Panc1 (cell line): Measurements from ENCODE around the gene THAP6. TPM values are rescaled to one million over a fixed set of nuclear protein-coding genes. Genes with fewer than 3 reads are reported as not detected.

Source experiments
- ATAC-seq: fragments of 200-7000 bp; cut with Tn5 transposase; 2 replicates; pipeline ENCODE4 v1.9.1; 2020; ENCODE audit warnings: mild to moderate bottlenecking, moderate library complexity
- BruUV-seq: library from RNA; stranded (reverse); fragments of 400-500 nt; replicated peaks from 2 replicates; lab custom pipeline; 2021; lab: Mats Ljungman, UMichigan
- CTCF ChIA-PET: fragments of 300-600 bp; sonication (Branson Sonifier 250); formaldehyde crosslinking; loops from one replicate; lab custom pipeline; 2022; ENCODE audit warnings: antibody characterized with exemption; lab: Charles Lee
- POLR2A ChIA-PET: fragments of 300-600 bp; sonication (Branson Sonifier 250); formaldehyde crosslinking; loops from one replicate; lab custom pipeline; 2022; ENCODE audit warnings: antibody characterized with exemption; lab: Charles Lee
- DNase-seq: peaks from one replicate; pipeline ENCODE4 v3.0.0-alpha.2; 2010; ENCODE audit warnings: low read depth, low spot score
- H3K27ac ChIP-seq: 2 replicates; pipeline ENCODE4 v1.5.1; 2011; ENCODE audit warnings: mild to moderate bottlenecking, low read length, inconsistent platforms
- H3K27me3 ChIP-seq: fragments of 200-500 bp; sonication (Bioruptor generic); 2 replicates; pipeline ENCODE4 v1.6.0; 2014; ENCODE audit warnings: low read length, inconsistent platforms; ENCODE audit not compliant: control insufficient read depth, insufficient read depth
- H3K36me3 ChIP-seq: fragments of 200-500 bp; sonication (Bioruptor generic); 2 replicates; pipeline ENCODE4 v1.5.1; 2014; ENCODE audit warnings: inconsistent platforms, mild to moderate bottlenecking, low read length, moderate library complexity; ENCODE audit not compliant: control insufficient read depth, insufficient read depth
- H3K4me1 ChIP-seq: 2 replicates; pipeline ENCODE4 v1.5.1; 2011; ENCODE audit warnings: inconsistent platforms, mild to moderate bottlenecking, low read length, moderate library complexity; ENCODE audit not compliant: control insufficient read depth, insufficient read depth
- H3K4me3 ChIP-seq, 2 experiments: 2 replicates each; pipeline ENCODE4 v1.5.1; 2011 to 2012; ENCODE audit warnings: low read depth in 2 of 2, low read length in 2 of 2, mild to moderate bottlenecking in 2 of 2, inconsistent platforms in 1 of 2, moderate library complexity in 1 of 2
- H3K9me3 ChIP-seq: fragments of 200-500 bp; sonication (Bioruptor generic); 2 replicates; pipeline ENCODE4 v1.5.1; 2014; ENCODE audit warnings: low read depth, mild to moderate bottlenecking, inconsistent platforms, low read length, moderate library complexity; ENCODE audit not compliant: control insufficient read depth, insufficient read depth
- POLR2AphosphoS5 ChIP-seq: IDR thresholded peaks from 2 replicates; pipeline ENCODE4 v1.6.1; 2012; ENCODE audit warnings: mild to moderate bottlenecking, low read depth, low read length, moderate library complexity
- SIN3A ChIP-seq: IDR thresholded peaks from 2 replicates; pipeline ENCODE4 v1.6.1; 2012; ENCODE audit warnings: low read depth, mild to moderate bottlenecking, low read length, moderate library complexity, borderline replicate concordance; ENCODE audit not compliant: insufficient read depth
- in situ Hi-C: cut with HindIII; loops from 2 replicates; pipeline ENCODE4 v1.10.0; 2016; ENCODE audit warnings: low sequenced_read_pairs, low pct_unique_long_range_greater_than_20kb
- intact Hi-C: fragments of 100-400 bp; cut with micrococcal nuclease; formaldehyde crosslinking; loops from one replicate; pipeline ENCODE4 v1.10.0; 2022; ENCODE audit not compliant: unreplicated experiment
- total RNA-seq: library from RNA; stranded (reverse); gene quantifications from one replicate; pipeline ENCODE4 v1.2.1, GENCODE V29; 2021; ENCODE audit not compliant: unreplicated experiment
- TF ChIP-seq, protein P1 (sequence below): fragments of 450-650 bp; IDR thresholded peaks from 2 replicates; pipeline ENCODE4 v1.5.1; 2017; ENCODE audit warnings: mild to moderate bottlenecking
- TF ChIP-seq, protein P2 (sequence below), 2 experiments: IDR thresholded peaks; 2 replicates each; pipeline ENCODE4 v1.6.1; 2011 to 2012; ENCODE audit warnings: low read depth in 2 of 2, control low read depth in 1 of 2, low read length in 1 of 2, mild to moderate bottlenecking in 1 of 2, moderate library complexity in 1 of 2; ENCODE audit not compliant: insufficient read depth in 1 of 2

The THAP6 gene
- total RNA-seq, 1 experiment from 2014 or later: 13.9 TPM

DNA sequence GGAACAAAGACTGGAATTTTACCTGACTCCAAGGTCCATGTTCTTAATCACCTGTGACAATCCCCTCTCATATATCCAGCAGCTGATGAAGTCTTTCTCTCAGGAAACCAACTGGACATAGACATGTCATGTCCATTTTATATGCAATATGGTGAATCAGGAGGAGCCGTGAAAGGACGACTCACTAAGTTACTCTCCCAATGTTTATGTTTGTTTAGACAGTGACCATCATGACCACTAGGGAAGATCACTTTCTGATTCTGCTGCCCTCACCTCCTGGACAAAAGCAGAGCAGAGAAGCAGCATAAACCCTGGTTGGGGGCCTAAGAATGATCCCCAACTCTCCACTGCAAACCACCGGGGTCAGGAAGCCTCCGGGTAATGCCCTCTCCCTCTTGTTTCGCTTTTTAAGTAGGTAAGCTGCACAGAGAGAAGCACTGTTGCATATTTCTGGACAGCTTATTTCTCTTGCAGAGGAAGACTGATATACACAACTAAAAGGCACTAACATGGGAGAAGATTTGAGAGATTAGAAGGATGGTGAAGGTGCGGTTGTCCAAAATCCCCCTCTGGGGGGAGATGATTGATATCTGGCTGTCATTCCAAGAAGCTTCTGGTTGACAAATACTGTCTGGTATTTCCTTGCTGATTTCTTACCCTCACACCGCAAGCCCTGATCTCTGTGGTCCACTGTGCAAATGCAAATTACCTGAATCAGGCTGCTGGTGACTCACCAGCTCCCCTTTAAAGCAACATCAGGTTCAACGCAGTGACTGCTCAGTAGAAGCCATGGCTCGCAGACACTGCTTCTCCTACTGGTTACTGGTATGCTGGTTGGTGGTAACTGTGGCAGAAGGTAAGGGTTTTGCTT, 41.3 kb downstream of the THAP6 start, which contains the start of gene ODAPH:
Gene ODAPH (plus strand): TSS at position 773 of the 871 bp plus-strand sequence. CDS start 17 bp downstream, at position 790.
- Histone ChIP-seq H3K9me3 (no peaks in the 10 kb centered on the region), H3K36me3 (no peaks in the 10 kb centered on the region), H3K4me3 (no peak within 1 kb of the TSS), H3K27ac (no peak within 1 kb of the TSS), H3K27me3 (peaks cover 3% of the 10 kb centered on the region; the same call in 1 of the 2 replicates), H3K4me1 (no peaks in the 10 kb centered on the region)
- TF ChIP-seq SIN3A: no peak
- TF ChIP-seq, protein P1, sequence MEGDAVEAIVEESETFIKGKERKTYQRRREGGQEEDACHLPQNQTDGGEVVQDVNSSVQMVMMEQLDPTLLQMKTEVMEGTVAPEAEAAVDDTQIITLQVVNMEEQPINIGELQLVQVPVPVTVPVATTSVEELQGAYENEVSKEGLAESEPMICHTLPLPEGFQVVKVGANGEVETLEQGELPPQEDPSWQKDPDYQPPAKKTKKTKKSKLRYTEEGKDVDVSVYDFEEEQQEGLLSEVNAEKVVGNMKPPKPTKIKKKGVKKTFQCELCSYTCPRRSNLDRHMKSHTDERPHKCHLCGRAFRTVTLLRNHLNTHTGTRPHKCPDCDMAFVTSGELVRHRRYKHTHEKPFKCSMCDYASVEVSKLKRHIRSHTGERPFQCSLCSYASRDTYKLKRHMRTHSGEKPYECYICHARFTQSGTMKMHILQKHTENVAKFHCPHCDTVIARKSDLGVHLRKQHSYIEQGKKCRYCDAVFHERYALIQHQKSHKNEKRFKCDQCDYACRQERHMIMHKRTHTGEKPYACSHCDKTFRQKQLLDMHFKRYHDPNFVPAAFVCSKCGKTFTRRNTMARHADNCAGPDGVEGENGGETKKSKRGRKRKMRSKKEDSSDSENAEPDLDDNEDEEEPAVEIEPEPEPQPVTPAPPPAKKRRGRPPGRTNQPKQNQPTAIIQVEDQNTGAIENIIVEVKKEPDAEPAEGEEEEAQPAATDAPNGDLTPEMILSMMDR: peak; percentile 13; the same call in 1 of the 2 replicates
- DNase-seq (no peak), ATAC-seq (no peak)
- intact Hi-C loops: no loop called here
- in situ Hi-C loops: no loop called here
- CTCF ChIA-PET: no interaction called here
- BruUV-seq: no TSS peak
- POLR2A ChIA-PET: interaction anchor here (0.6 kb wide), 1 partner anchor 119 kb away, joined by 17 read pairs; no protein-coding TSS in a partner anchor

DNA sequence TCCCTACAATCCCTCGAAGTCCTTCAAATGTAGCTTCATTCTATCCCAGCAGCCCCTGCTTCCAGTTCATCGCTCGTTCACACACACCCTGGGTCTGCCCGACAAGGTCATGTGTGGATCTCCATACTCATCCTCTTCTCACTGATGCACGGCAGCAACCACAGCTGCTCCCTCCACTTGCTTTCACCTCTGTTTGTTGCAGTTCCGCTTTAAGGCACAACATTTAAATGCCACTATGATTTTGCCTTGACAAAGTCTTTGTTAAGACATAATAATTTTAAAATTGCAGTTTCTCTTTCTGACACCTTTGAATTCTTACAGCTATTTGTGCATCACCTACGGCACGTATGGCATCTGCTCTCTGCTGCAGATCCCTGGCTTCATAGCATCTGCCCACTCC, 43.4 kb downstream of the THAP6 start:
- H3K4me1 ChIP-seq: no peaks in the 10 kb centered on the region
- TF ChIP-seq, protein P2, sequence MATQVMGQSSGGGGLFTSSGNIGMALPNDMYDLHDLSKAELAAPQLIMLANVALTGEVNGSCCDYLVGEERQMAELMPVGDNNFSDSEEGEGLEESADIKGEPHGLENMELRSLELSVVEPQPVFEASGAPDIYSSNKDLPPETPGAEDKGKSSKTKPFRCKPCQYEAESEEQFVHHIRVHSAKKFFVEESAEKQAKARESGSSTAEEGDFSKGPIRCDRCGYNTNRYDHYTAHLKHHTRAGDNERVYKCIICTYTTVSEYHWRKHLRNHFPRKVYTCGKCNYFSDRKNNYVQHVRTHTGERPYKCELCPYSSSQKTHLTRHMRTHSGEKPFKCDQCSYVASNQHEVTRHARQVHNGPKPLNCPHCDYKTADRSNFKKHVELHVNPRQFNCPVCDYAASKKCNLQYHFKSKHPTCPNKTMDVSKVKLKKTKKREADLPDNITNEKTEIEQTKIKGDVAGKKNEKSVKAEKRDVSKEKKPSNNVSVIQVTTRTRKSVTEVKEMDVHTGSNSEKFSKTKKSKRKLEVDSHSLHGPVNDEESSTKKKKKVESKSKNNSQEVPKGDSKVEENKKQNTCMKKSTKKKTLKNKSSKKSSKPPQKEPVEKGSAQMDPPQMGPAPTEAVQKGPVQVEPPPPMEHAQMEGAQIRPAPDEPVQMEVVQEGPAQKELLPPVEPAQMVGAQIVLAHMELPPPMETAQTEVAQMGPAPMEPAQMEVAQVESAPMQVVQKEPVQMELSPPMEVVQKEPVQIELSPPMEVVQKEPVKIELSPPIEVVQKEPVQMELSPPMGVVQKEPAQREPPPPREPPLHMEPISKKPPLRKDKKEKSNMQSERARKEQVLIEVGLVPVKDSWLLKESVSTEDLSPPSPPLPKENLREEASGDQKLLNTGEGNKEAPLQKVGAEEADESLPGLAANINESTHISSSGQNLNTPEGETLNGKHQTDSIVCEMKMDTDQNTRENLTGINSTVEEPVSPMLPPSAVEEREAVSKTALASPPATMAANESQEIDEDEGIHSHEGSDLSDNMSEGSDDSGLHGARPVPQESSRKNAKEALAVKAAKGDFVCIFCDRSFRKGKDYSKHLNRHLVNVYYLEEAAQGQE (IDR thresholded peaks at IDR 0.05; ENCODE audit: insufficient read depth in 1 of 2, low read depth in 2 of 2, low read length in 1 of 2): no peak
- TF ChIP-seq POLR2AphosphoS5 (no peak), SIN3A (no peak)
- TF ChIP-seq, protein P1: no peak
- H3K27me3 ChIP-seq: peaks cover 3% of the 10 kb centered on the region; the same call in 1 of the 2 replicates
- no peak overlapping the region for H3K27ac ChIP-seq
- DNase-seq (no peak), ATAC-seq (no peak)
- in situ Hi-C loops: no loop called here
- H3K36me3 ChIP-seq: no peaks in the 10 kb centered on the region
- CTCF ChIA-PET: no interaction called here
- BruUV-seq: no TSS peak
- POLR2A ChIA-PET: no interaction called here
- H3K4me3 ChIP-seq: no peak overlapping the region
- H3K9me3 ChIP-seq: no peaks in the 10 kb centered on the region
- intact Hi-C loops: no loop called here
